Ishikawa (cell line): ENCODE results near the gene P3H4.

Experiments
- CEBPB ChIP-seq: IDR thresholded peaks from 2 replicates; pipeline ENCODE4 v1.6.1; 2012
- FOXM1 ChIP-seq: IDR thresholded peaks from 2 replicates; pipeline ENCODE4 v1.6.1; 2012; ENCODE audit warnings: low read depth, borderline replicate concordance
- NFIC ChIP-seq: IDR thresholded peaks from 2 replicates; pipeline ENCODE4 v1.6.1; 2012
- RAD21 ChIP-seq: IDR thresholded peaks from 2 replicates; pipeline ENCODE4 v1.6.1; 2012; ENCODE audit warnings: low read depth
- REST ChIP-seq: IDR thresholded peaks from 2 replicates; pipeline ENCODE4 v1.6.1; 2012; ENCODE audit warnings: low read depth, mild to moderate bottlenecking
- TAF1 ChIP-seq: IDR thresholded peaks from 2 replicates; pipeline ENCODE4 v1.6.1; 2012; ENCODE audit warnings: low read depth, mild to moderate bottlenecking
- TCF12 ChIP-seq: IDR thresholded peaks from 2 replicates; pipeline ENCODE4 v1.6.1; 2012; ENCODE audit warnings: low read depth
- TEAD4 ChIP-seq: IDR thresholded peaks from 2 replicates; pipeline ENCODE4 v1.6.1; 2012
- USF1 ChIP-seq: IDR thresholded peaks from 2 replicates; pipeline ENCODE4 v1.6.1; 2012
- ZBTB7A ChIP-seq: IDR thresholded peaks from 2 replicates; pipeline ENCODE4 v1.6.1; 2012; ENCODE audit warnings: low read depth
- TF ChIP-seq, protein P1 (sequence below): IDR thresholded peaks from 2 replicates; pipeline ENCODE4 v1.6.1; 2012

P3H4 gene

DNA sequence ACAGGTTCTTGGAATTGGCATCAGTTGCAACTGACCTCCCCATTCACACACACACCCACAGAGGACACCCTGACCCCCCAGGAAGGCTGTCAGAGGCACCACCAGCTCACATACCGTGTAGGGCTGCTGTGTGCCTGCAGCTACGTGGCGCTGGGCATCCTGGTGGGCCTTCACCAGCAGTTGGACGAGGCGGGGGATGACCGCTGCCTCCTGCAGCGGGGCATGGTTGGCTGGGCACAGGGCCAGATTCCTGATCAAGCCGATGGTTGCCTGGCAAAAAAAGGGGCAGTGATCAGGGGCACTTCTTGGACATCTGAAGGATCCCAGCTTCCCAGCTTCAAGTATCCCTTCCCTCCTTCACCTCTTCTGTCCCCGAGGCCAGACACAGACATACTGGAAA is 53.1 kb downstream of the P3H4 start:
- no peak for TF ChIP-seq ZBTB7A
- TF ChIP-seq FOXM1 = no peak

GRCh38 chr17:41754066-41754465 is 57.7 kb downstream of the P3H4 start:
- TF ChIP-seq USF1 (no peak), TEAD4 (no peak), NFIC (no peak), TCF12 (no peak), REST (no peak), TAF1 (no peak), CEBPB (no peak), RAD21 (no peak)
- TF ChIP-seq, protein P1, sequence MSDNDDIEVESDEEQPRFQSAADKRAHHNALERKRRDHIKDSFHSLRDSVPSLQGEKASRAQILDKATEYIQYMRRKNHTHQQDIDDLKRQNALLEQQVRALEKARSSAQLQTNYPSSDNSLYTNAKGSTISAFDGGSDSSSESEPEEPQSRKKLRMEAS = no peak
